ENCODE results near the gene PAEP. TPM values are rescaled to one million over a fixed set of nuclear protein-coding genes. Genes with fewer than 3 reads are reported as not detected.

The PAEP gene
- total RNA-seq, 1 experiment from 2014 or later, result not detected

GRCh38 chr9:135583688-135584011 lies 22.1 kb downstream of the PAEP start:
- POLR2A ChIA-PET, result no interaction called here
- no peak for DNase-seq (ENCODE audit: unreplicated experiment)
- Mint-ChIP-seq H3K27me3 (ENCODE audit: insufficient read depth, unreplicated experiment) (no peaks in the 10 kb centered on the region), H3K27ac (ENCODE audit: low read depth, unreplicated experiment) (no peak overlapping the region), H3K4me1 (ENCODE audit: insufficient read depth, unreplicated experiment) (no peaks in the 10 kb centered on the region), H3K9me3 (ENCODE audit: unreplicated experiment) (no peaks in the 10 kb centered on the region), H3K36me3 (ENCODE audit: insufficient read depth, unreplicated experiment) (no peaks in the 10 kb centered on the region), H3K4me3 (ENCODE audit: unreplicated experiment) (no peak overlapping the region)
- no TSS peak for BruUV-seq (replicated peaks)
- intact Hi-C loops (cut with micrococcal nuclease), result no loop called here
- no peak for TF ChIP-seq CTCF (IDR thresholded peaks at IDR 0.05; ENCODE audit: unreplicated experiment)
- CTCF ChIA-PET, result no interaction called here

GRCh38 chr9:135584371-135584770 lies 22.8 kb downstream of the PAEP start:
- no peak for DNase-seq (ENCODE audit: unreplicated experiment)
- BruUV-seq (replicated peaks), result no TSS peak
- H3K27ac Mint-ChIP-seq (ENCODE audit: low read depth, unreplicated experiment), result no peak overlapping the region
- intact Hi-C loops (cut with micrococcal nuclease), result no loop called here
- ChIA-PET CTCF (no interaction called here), POLR2A (no interaction called here)
- no peaks in the 10 kb centered on the region for H3K36me3 Mint-ChIP-seq (ENCODE audit: insufficient read depth, unreplicated experiment)
- no peaks in the 10 kb centered on the region for H3K4me1 Mint-ChIP-seq (ENCODE audit: insufficient read depth, unreplicated experiment)
- no peaks in the 10 kb centered on the region for H3K27me3 Mint-ChIP-seq (ENCODE audit: insufficient read depth, unreplicated experiment)
- TF ChIP-seq CTCF (IDR thresholded peaks at IDR 0.05; ENCODE audit: unreplicated experiment), result no peak
- no peaks in the 10 kb centered on the region for H3K9me3 Mint-ChIP-seq (ENCODE audit: unreplicated experiment)
- H3K4me3 Mint-ChIP-seq (ENCODE audit: unreplicated experiment), result no peak overlapping the region

DNA sequence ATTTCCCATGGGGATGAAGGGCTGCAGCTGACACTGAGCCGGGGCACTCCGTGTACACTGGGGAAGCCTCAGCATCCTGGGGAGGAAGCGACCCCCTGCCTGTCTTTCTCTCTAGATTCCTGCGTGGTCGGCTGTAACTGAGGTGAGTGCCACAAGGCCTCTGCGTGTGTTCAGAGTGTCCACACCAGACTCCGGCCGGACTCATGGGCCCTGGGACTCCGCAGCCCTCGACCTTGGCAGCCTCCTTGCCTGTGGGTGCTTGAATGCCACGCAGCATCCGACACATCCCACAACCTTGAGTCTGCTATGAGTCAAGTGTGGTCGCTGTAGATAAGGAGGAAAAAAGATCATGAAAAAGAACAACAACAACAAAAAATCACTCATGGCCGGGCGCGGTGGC lies 23.4 kb downstream of the PAEP start:
- H3K9me3 Mint-ChIP-seq (ENCODE audit: unreplicated experiment), result no peaks in the 10 kb centered on the region
- POLR2A ChIA-PET, result no interaction called here
- CTCF ChIA-PET, result interaction anchor here (1.3 kb wide), 1 partner anchor 18 kb away, joined by 4 read pairs; no protein-coding TSS in a partner anchor
- peaks cover 4% of the 10 kb centered on the region for H3K27me3 Mint-ChIP-seq (ENCODE audit: insufficient read depth, unreplicated experiment)
- H3K36me3 Mint-ChIP-seq (ENCODE audit: insufficient read depth, unreplicated experiment), result no peaks in the 10 kb centered on the region
- no TSS peak for BruUV-seq (replicated peaks)
- no peak overlapping the region for H3K27ac Mint-ChIP-seq (ENCODE audit: low read depth, unreplicated experiment)
- H3K4me3 Mint-ChIP-seq (ENCODE audit: unreplicated experiment), result no peak overlapping the region
- no peak for DNase-seq (ENCODE audit: unreplicated experiment)
- no peak for TF ChIP-seq CTCF (IDR thresholded peaks at IDR 0.05; ENCODE audit: unreplicated experiment)
- no peaks in the 10 kb centered on the region for H3K4me1 Mint-ChIP-seq (ENCODE audit: insufficient read depth, unreplicated experiment)
- intact Hi-C loops (cut with micrococcal nuclease), result no loop called here

- H3K27me3 Mint-ChIP-seq (ENCODE audit: insufficient read depth, unreplicated experiment), result peaks cover 20% of the 10 kb centered on the region
- no peaks in the 10 kb centered on the region for H3K9me3 Mint-ChIP-seq (ENCODE audit: unreplicated experiment)
- POLR2A ChIA-PET, result no interaction called here
- intact Hi-C loops (cut with micrococcal nuclease), result no loop called here
- H3K4me3 Mint-ChIP-seq (ENCODE audit: unreplicated experiment), result no peak overlapping the region
- CTCF ChIA-PET, result no interaction called here
- no peak for TF ChIP-seq CTCF (IDR thresholded peaks at IDR 0.05; ENCODE audit: unreplicated experiment)
- no peaks in the 10 kb centered on the region for H3K36me3 Mint-ChIP-seq (ENCODE audit: insufficient read depth, unreplicated experiment)
- DNase-seq (ENCODE audit: unreplicated experiment), result no peak
- no TSS peak for BruUV-seq (replicated peaks)
- no peaks in the 10 kb centered on the region for H3K4me1 Mint-ChIP-seq (ENCODE audit: insufficient read depth, unreplicated experiment)
- H3K27ac Mint-ChIP-seq (ENCODE audit: low read depth, unreplicated experiment), result no peak overlapping the region
Measured at GRCh38 chr9:135586601-135587109, 25.1 kb downstream of the PAEP start.
